Measurements from ENCODE around the gene CARD14. TPM values are rescaled to one million over a fixed set of nuclear protein-coding genes. Genes with fewer than 3 reads are reported as not detected.

The CARD14 gene
- total RNA-seq, 3 donors from 2014 or later (not counting 1 experiment from before 2014, with no cell fraction given): 0.12 to 0.38 TPM; not detected in 1

DNA sequence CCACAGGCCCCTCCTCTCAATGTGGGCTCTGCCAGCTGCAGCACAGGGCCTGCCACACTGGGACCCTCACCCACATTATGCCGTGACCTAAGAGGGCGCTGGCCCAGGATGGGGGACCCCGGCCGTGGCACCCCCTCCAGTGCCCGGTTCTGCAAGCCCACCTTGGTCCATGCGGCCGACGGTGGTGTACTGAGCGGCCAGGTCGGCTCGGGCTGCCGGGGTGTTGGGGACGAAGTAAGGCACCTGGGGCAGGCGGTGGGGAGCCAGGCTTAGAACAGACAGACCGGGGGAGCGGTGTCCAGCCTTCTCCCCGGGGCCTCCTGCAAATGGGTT, 43.8 kb downstream of the CARD14 start:
- peaks cover 69% of the 10 kb centered on the region for H3K36me3 ChIP-seq (ENCODE audit: control insufficient read depth, insufficient read depth, low read length)
- TF ChIP-seq, protein P1, sequence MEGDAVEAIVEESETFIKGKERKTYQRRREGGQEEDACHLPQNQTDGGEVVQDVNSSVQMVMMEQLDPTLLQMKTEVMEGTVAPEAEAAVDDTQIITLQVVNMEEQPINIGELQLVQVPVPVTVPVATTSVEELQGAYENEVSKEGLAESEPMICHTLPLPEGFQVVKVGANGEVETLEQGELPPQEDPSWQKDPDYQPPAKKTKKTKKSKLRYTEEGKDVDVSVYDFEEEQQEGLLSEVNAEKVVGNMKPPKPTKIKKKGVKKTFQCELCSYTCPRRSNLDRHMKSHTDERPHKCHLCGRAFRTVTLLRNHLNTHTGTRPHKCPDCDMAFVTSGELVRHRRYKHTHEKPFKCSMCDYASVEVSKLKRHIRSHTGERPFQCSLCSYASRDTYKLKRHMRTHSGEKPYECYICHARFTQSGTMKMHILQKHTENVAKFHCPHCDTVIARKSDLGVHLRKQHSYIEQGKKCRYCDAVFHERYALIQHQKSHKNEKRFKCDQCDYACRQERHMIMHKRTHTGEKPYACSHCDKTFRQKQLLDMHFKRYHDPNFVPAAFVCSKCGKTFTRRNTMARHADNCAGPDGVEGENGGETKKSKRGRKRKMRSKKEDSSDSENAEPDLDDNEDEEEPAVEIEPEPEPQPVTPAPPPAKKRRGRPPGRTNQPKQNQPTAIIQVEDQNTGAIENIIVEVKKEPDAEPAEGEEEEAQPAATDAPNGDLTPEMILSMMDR (IDR thresholded peaks at IDR 0.05): no peak
- H3K27ac ChIP-seq (ENCODE audit: low read length): no peak overlapping the region
- no peaks in the 10 kb centered on the region for H3K27me3 ChIP-seq (ENCODE audit: control insufficient read depth, insufficient read depth, low read length)
- intact Hi-C loops (cut with micrococcal nuclease): no loop called here
- no peaks in the 10 kb centered on the region for H3K9me3 ChIP-seq (ENCODE audit: control insufficient read depth, insufficient read depth, low read length)
- no peak overlapping the region for H3K27ac Mint-ChIP-seq
- H3K4me1 ChIP-seq (ENCODE audit: control insufficient read depth, insufficient read depth, low read length): peaks cover 30% of the 10 kb centered on the region
- H3K4me3 Mint-ChIP-seq: no peak overlapping the region
- peaks cover 10 to 11% of the 10 kb centered on the region in 2 donors for H3K4me1 Mint-ChIP-seq
- WGBS (ENCODE audit: insufficient coverage): 93% methylated on average over 17 of the region's 17 CpGs
- no peak overlapping the region for H3K4me3 ChIP-seq (ENCODE audit: low read length)
- no peak for ATAC-seq
- H3K36me3 Mint-ChIP-seq: no peaks in the 10 kb centered on the region
- no peak for DNase-seq
- H3K27me3 Mint-ChIP-seq (ENCODE audit: low read depth in 2 of 2): no peaks in the 10 kb centered on the region
- H3K9me3 Mint-ChIP-seq: no peaks in the 10 kb centered on the region

DNA sequence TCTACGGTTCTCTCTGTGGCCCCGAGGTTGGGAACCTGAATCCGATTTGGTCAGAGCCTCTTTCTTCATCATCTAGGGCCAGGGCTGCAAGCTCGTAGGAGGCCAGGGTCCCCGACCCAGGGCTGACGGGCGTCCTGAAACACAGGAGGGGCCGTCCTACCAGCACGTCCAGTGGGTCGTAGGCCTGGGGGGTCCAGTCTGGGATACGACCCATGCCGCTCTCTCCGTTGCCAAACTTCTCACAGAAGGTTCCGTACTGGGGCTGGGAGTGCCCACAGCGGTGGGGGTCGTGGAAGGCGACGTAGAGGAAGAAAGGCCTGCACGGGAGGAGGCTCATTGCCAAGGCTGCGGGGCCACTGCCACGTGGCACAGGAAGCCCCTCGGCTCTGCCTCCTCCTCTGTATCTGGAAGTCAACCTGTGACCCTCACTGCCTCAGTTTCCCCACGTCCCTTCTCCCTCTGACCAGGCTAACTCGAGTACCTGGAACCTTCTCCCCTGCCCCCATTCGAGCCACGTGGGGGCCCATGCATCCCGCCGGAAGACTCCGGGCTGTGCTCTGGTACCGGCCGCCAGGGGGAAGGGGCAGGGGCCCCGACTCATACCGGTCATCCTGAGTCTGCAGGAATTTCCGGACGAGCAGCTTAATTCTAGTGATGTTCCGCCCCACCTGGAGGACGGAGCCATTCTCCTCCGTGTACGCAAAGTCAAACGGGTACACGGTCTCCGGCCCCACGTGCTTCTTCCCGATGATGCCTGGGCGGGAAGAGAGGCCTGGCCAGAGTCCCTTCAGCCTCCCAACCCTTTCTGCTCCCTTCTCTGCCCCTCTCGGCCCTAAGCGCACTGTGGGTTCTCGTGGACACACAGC, 44.4 kb downstream of the CARD14 start:
- intact Hi-C loops (cut with micrococcal nuclease): no loop called here
- peaks cover 36% of the 10 kb centered on the region for H3K4me1 ChIP-seq (ENCODE audit: control insufficient read depth, insufficient read depth, low read length)
- Mint-ChIP-seq H3K4me1 (peaks cover 16 to 17% of the 10 kb centered on the region in 2 donors), H3K36me3 (no peaks in the 10 kb centered on the region), H3K27me3 (ENCODE audit: low read depth in 2 of 2) (no peaks in the 10 kb centered on the region), H3K4me3 (no peak overlapping the region), H3K9me3 (no peaks in the 10 kb centered on the region), H3K27ac (no peak overlapping the region)
- H3K27ac ChIP-seq (ENCODE audit: low read length): no peak overlapping the region
- TF ChIP-seq, protein P1 (IDR thresholded peaks at IDR 0.05): no peak
- no peaks in the 10 kb centered on the region for H3K9me3 ChIP-seq (ENCODE audit: control insufficient read depth, insufficient read depth, low read length)
- no peaks in the 10 kb centered on the region for H3K27me3 ChIP-seq (ENCODE audit: control insufficient read depth, insufficient read depth, low read length)
- no peak overlapping the region for H3K4me3 ChIP-seq (ENCODE audit: low read length)
- ATAC-seq: no peak
- H3K36me3 ChIP-seq (ENCODE audit: control insufficient read depth, insufficient read depth, low read length): peaks cover 67% of the 10 kb centered on the region
- DNase-seq: no peak
- WGBS (ENCODE audit: insufficient coverage): 95% methylated on average over 48 of the region's 48 CpGs

DNA sequence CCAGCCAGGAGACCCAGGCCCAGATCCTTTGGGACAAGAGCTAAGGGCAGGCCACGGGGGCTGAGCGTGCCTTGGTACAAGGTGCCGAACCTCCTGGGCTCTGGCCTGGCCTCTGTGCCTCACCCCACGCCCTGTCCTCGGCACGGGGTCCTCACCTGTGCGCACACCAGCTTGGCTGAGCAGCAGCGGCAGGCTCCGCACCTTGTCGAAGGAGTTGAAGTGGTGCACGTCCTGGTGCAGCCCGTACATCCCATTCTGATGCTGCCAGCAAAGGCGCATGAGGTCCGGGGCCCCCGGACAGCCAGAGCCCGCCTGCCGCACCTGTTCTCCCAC, 45.0 kb downstream of the CARD14 start:
- no peaks in the 10 kb centered on the region for H3K36me3 Mint-ChIP-seq
- TF ChIP-seq, protein P1 (IDR thresholded peaks at IDR 0.05): no peak
- H3K4me1 Mint-ChIP-seq: peaks cover 20 to 23% of the 10 kb centered on the region in 2 donors
- Histone ChIP-seq H3K36me3 (ENCODE audit: control insufficient read depth, insufficient read depth, low read length) (peaks cover 61% of the 10 kb centered on the region), H3K9me3 (ENCODE audit: control insufficient read depth, insufficient read depth, low read length) (no peaks in the 10 kb centered on the region), H3K4me3 (ENCODE audit: low read length) (no peak overlapping the region), H3K4me1 (ENCODE audit: control insufficient read depth, insufficient read depth, low read length) (peaks cover 42% of the 10 kb centered on the region), H3K27me3 (ENCODE audit: control insufficient read depth, insufficient read depth, low read length) (no peaks in the 10 kb centered on the region), H3K27ac (ENCODE audit: low read length) (no peak overlapping the region)
- DNase-seq: no peak
- H3K27me3 Mint-ChIP-seq (ENCODE audit: low read depth in 2 of 2): no peaks in the 10 kb centered on the region
- intact Hi-C loops (cut with micrococcal nuclease): no loop called here
- no peak overlapping the region for H3K27ac Mint-ChIP-seq
- no peaks in the 10 kb centered on the region for H3K9me3 Mint-ChIP-seq
- ATAC-seq: no peak
- WGBS (ENCODE audit: insufficient coverage): 93% methylated on average over 17 of the region's 17 CpGs
- H3K4me3 Mint-ChIP-seq: no peak overlapping the region
